ENCODE measurements around the gene PXYLP1. TPM values are rescaled to one million over a fixed set of nuclear protein-coding genes. Genes with fewer than 3 reads are reported as not detected.

The PXYLP1 gene
- total RNA-seq, 6 donors from 2014 or later = 6.5 to 17.5 (median 9.8) TPM

DNA sequence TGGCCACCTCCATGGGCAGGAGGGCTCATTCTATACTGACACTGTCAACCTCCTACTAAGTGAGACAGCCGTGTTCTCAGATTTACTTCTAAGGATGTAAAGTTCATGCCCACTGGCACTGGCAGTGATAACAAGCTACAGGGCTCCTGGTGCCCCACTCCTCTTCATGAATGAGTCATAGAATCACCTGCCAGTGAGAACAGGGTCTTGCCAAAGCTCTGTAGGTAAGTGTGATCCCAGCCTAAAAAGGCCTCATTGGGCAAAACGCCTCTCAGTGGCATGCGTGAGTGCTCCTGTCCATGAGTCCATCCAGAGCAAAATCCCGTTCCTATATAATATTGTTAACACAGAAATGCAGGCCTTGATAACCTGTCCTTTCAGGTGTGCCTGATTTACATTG lies 17.4 kb downstream of the PXYLP1 start:
- H3K27me3 ChIP-seq = no peaks in the 10 kb centered on the region
- H3K36me3 ChIP-seq = no peaks in the 10 kb centered on the region
- H3K9me3 ChIP-seq = no peaks in the 10 kb centered on the region
- DNase-seq = peak in 1 of 2 donors; percentile 46
- TF ChIP-seq POLR2A (IDR thresholded peaks at IDR 0.05) (no peak), POLR2AphosphoS5 (IDR thresholded peaks at IDR 0.05) (no peak), EP300 (IDR thresholded peaks at IDR 0.05) (no peak)
- TF ChIP-seq, protein P1, sequence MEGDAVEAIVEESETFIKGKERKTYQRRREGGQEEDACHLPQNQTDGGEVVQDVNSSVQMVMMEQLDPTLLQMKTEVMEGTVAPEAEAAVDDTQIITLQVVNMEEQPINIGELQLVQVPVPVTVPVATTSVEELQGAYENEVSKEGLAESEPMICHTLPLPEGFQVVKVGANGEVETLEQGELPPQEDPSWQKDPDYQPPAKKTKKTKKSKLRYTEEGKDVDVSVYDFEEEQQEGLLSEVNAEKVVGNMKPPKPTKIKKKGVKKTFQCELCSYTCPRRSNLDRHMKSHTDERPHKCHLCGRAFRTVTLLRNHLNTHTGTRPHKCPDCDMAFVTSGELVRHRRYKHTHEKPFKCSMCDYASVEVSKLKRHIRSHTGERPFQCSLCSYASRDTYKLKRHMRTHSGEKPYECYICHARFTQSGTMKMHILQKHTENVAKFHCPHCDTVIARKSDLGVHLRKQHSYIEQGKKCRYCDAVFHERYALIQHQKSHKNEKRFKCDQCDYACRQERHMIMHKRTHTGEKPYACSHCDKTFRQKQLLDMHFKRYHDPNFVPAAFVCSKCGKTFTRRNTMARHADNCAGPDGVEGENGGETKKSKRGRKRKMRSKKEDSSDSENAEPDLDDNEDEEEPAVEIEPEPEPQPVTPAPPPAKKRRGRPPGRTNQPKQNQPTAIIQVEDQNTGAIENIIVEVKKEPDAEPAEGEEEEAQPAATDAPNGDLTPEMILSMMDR (IDR thresholded peaks at IDR 0.05) = no peak
- no peak overlapping the region for H3K4me3 ChIP-seq
- no peak overlapping the region for H3K27ac ChIP-seq
- ATAC-seq (ENCODE audit: low FRiP score in 2 of 2) = no peak
- WGBS, 2 donors = 73 to 75% methylated on average over 4 of the region's 4 CpGs
- no peaks in the 10 kb centered on the region for H3K4me1 ChIP-seq

DNA sequence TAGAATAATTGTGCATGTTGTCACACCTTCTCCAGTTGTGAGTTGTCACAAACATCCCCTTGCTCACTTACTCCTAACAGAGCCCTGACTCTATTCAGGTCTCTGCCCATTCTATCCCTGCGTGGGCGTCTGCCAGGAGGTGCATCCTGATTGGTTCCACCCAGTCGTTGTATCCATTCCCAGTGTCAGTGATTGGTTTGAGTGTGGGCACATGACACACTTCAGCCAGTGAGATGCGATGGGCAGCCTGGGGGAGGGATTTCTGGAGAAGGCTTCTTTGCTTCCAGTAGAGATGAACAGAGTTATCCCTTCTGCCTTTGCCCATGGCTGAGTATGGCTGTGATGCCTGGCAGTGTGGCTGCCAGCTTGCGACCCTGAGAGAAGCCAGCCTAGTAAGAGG lies 18.7 kb downstream of the PXYLP1 start:
- Histone ChIP-seq H3K27me3 (no peaks in the 10 kb centered on the region), H3K4me1 (no peaks in the 10 kb centered on the region), H3K4me3 (no peak overlapping the region), H3K36me3 (no peaks in the 10 kb centered on the region), H3K27ac (no peak overlapping the region), H3K9me3 (no peaks in the 10 kb centered on the region)
- no peak for TF ChIP-seq POLR2AphosphoS5 (IDR thresholded peaks at IDR 0.05)
- TF ChIP-seq, protein P1 (IDR thresholded peaks at IDR 0.05) = no peak
- no peak for TF ChIP-seq POLR2A (IDR thresholded peaks at IDR 0.05)
- no peak for TF ChIP-seq EP300 (IDR thresholded peaks at IDR 0.05)
- no peak for ATAC-seq (ENCODE audit: low FRiP score in 2 of 2)
- DNase-seq = no peak
- WGBS, 2 donors = 96 to 97% methylated on average over 4 to 5 of the region's 5 CpGs

DNA sequence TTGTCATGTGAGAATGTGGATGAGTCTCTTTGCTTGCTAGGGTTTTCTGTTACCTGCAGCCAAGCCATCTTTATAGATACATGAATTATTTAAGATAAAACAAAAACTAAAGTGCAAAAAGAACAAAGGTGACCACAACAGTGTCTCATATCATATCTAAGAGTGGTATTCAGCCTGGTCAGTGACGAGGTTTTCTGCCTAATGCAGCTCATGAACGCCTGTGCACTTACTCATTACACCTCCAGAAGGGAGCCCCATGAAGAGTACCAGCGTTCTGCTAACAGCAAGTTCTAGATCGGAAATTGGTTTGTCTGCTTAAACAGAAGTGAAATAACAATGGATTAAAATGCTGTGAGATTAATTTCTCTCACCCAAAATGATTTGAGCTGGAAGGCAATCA lies 19.2 kb downstream of the PXYLP1 start:
- no peak for TF ChIP-seq EP300 (IDR thresholded peaks at IDR 0.05)
- no peak for TF ChIP-seq POLR2AphosphoS5 (IDR thresholded peaks at IDR 0.05)
- no peak for TF ChIP-seq POLR2A (IDR thresholded peaks at IDR 0.05)
- TF ChIP-seq, protein P1 (IDR thresholded peaks at IDR 0.05) = no peak
- H3K27ac ChIP-seq = no peak overlapping the region
- ATAC-seq (ENCODE audit: low FRiP score in 2 of 2) = no peak
- 87 to 95% methylated on average over 4 of the region's 4 CpGs for whole genome bisulfite sequencing, 2 donors
- H3K4me3 ChIP-seq = no peak overlapping the region
- H3K9me3 ChIP-seq = no peaks in the 10 kb centered on the region
- DNase-seq = no peak
- no peaks in the 10 kb centered on the region for H3K27me3 ChIP-seq
- no peaks in the 10 kb centered on the region for H3K4me1 ChIP-seq
- no peaks in the 10 kb centered on the region for H3K36me3 ChIP-seq

DNA sequence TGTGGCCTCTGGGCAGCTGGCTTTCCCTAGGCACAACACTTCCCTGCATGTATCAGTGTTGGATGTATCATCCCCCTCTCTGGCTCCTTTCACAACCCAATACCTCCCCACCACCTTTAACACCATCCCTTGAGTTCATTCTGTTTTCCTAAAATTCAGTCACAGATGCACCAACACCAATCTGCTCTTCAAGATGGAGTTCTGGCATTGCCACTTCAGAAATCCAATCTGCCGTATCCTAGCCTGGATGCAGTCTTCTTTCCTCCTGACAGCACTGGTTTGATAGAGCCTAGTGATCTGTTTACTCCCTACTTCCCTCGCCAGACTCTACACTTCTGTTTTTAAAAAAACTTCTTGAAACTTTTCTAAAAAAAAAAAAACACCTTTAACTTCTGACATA lies 21.7 kb downstream of the PXYLP1 start:
- no peaks in the 10 kb centered on the region for H3K27me3 ChIP-seq
- ATAC-seq (ENCODE audit: low FRiP score in 2 of 2) = no peak
- 84 to 92% methylated on average over 2 of the region's 2 CpGs for WGBS, 2 donors
- no peak overlapping the region for H3K4me3 ChIP-seq
- no peak overlapping the region for H3K27ac ChIP-seq
- no peak for DNase-seq
- H3K4me1 ChIP-seq = no peaks in the 10 kb centered on the region
- H3K9me3 ChIP-seq = no peaks in the 10 kb centered on the region
- TF ChIP-seq, protein P1 (IDR thresholded peaks at IDR 0.05) = no peak
- TF ChIP-seq POLR2A (IDR thresholded peaks at IDR 0.05) = no peak
- no peak for TF ChIP-seq EP300 (IDR thresholded peaks at IDR 0.05)
- no peak for TF ChIP-seq POLR2AphosphoS5 (IDR thresholded peaks at IDR 0.05)
- no peaks in the 10 kb centered on the region for H3K36me3 ChIP-seq

DNA sequence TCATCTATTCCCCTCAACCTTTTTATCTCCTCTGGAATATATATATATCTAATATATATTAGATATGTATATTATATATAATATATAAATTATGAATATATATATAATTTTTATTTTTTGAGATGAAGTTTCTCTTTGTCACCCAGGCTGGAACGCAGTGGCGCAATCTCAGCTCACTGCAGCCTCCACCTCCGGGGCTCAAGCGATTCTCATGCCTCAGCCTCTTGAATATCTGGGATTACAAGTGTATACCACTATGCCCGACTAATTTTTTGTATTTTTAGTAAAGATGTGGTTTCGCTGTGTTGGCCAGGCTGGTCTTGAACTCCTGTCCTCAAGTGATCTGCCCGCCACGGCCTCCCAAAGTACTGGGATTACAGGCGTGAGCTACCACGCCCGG lies 22.2 kb downstream of the PXYLP1 start:
- no peak overlapping the region for H3K4me3 ChIP-seq
- ATAC-seq (ENCODE audit: low FRiP score in 2 of 2) = no peak
- WGBS, 2 donors = 96 to 97% methylated on average over 11 of the region's 11 CpGs

More for the DNA sequence above, 22.2 kb downstream of the PXYLP1 start:
- no peak for DNase-seq
- TF ChIP-seq POLR2A (IDR thresholded peaks at IDR 0.05) (no peak), POLR2AphosphoS5 (IDR thresholded peaks at IDR 0.05) (no peak), EP300 (IDR thresholded peaks at IDR 0.05) (no peak)
- TF ChIP-seq, protein P1 (IDR thresholded peaks at IDR 0.05) = no peak
- Histone ChIP-seq H3K36me3 (no peaks in the 10 kb centered on the region), H3K27me3 (no peaks in the 10 kb centered on the region), H3K4me1 (no peaks in the 10 kb centered on the region), H3K9me3 (no peaks in the 10 kb centered on the region), H3K27ac (no peak overlapping the region)
